GM19463 (cell line): Measurements from ENCODE around the gene SMIM43.
"Not testable (repeated sequence)": the region's sequence is repeated elsewhere in the genome, so short reads cannot be mapped to it uniquely, and the experiment has no call there.

Experiments
- ATAC-seq: cut with Tn5 transposase; IDR thresholded peaks from one replicate; pipeline ENCODE4 v1.9.1; 2021; ENCODE audit warnings: mild to moderate bottlenecking, moderate library complexity; ENCODE audit not compliant: unreplicated experiment

Gene SMIM43

GRCh38 chr4:121784401-121784800 lies 19.4 kb upstream of the SMIM43 start:
- ATAC-seq = no peak

GRCh38 chr4:121783210-121783609 lies 18.2 kb upstream of the SMIM43 start:
- ATAC-seq = no peak

- no peak for ATAC-seq
Observed at GRCh38 chr4:121778991-121779628, 14.1 kb upstream of the SMIM43 start.

- peak; percentile 58 for ATAC-seq
Observed at GRCh38 chr4:121777625-121778024, 12.7 kb upstream of the SMIM43 start.

GRCh38 chr4:121776610-121777401 lies 11.8 kb upstream of the SMIM43 start:
- no peak for ATAC-seq

GRCh38 chr4:121773883-121774282 lies 8.9 kb upstream of the SMIM43 start:
- no peak for ATAC-seq

GRCh38 chr4:121771869-121772268 lies 6.9 kb upstream of the SMIM43 start:
- ATAC-seq = no peak

- no peak for ATAC-seq
Observed at GRCh38 chr4:121769341-121769740, 4.4 kb upstream of the SMIM43 start.

- no peak for ATAC-seq
Observed at GRCh38 chr4:121767166-121767565, 2.2 kb upstream of the SMIM43 start.

GRCh38 chr4:121765971-121766538 lies 1.1 kb upstream of the SMIM43 start:
- ATAC-seq = no peak

GRCh38 chr4:121765368-121765705 lies 373 bp upstream of the SMIM43 start:
- no peak for ATAC-seq

GRCh38 chr4:121764303-121764701 lies 662 bp downstream of the SMIM43 start:
- ATAC-seq = no peak

GRCh38 chr4:121760205-121760604 lies 4.8 kb downstream of the SMIM43 start:
- ATAC-seq = no peak

- ATAC-seq = no peak
Observed at GRCh38 chr4:121758925-121759568, 5.9 kb downstream of the SMIM43 start.

GRCh38 chr4:121752142-121752541 lies 12.8 kb downstream of the SMIM43 start:
- not testable (repeated sequence) for ATAC-seq

- no peak for ATAC-seq
Observed at GRCh38 chr4:121749225-121749624, 15.7 kb downstream of the SMIM43 start.

GRCh38 chr4:121742794-121743193 lies 22.2 kb downstream of the SMIM43 start:
- no peak for ATAC-seq

GRCh38 chr4:121741751-121742150 lies 23.2 kb downstream of the SMIM43 start:
- no peak for ATAC-seq

GRCh38 chr4:121740796-121741409 lies 24.1 kb downstream of the SMIM43 start:
- ATAC-seq = no peak

- no peak for ATAC-seq
Observed at GRCh38 chr4:121739575-121739974, 25.4 kb downstream of the SMIM43 start.

- ATAC-seq = no peak
Observed at GRCh38 chr4:121738780-121739535, 26.0 kb downstream of the SMIM43 start.
